ENCODE results near the gene EXOSC7. TPM values are rescaled to one million over a fixed set of nuclear protein-coding genes. Genes with fewer than 3 reads are reported as not detected.

The EXOSC7 gene
- total and polyA plus RNA-seq, 5 donors: 22.7 to 37.5 (median 29.6) TPM

DNA sequence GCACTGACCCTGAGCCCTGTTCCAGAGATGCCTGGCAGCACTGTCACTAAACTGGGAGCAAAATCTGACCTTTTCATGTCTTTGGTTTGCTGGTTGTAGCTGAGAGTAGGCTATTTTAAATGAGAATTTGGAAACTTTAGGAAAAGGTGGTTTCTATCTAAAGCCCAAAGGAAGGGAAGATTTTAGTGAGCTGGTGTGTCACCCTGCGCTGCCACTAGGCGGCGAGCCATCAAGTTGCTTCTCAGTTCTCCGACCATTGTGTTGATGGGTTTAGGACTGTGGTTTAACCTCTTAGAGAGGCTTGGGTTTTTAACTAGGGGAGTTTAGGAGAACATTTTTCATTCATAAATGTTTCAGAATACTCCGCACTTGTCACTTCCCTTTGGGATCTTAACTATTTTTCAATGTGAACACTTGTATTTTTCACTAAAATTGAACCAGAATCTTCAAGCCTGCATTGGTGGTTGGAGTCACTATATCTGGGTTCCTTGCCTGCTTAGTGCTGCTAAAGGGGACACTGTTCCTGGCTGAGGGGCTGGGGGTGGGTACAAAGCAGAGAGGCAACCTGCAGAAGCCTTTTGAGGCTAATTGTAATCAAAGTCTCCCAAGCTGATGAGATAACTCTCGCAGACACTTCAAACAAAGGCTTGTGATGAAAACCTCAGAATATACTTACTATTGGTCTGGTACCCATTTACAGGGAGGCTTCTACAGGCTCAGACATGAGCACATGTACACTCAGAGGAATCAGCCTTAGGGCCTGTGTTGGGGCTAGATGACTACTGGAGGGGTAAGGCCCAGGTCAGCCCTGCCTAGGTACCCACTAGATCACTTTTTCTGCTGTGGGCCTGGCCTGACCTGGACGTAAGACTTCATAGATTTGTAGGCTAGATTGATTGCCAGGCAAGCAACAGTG is 16.8 kb downstream of the EXOSC7 start:
- peak in 2 of 3 donors; percentile 71 for DNase-seq
- Histone ChIP-seq H3K4me1 (ENCODE audit: control insufficient read depth, insufficient read depth, low read length) (peaks cover 5% of the 10 kb centered on the region), H3K9me3 (ENCODE audit: control insufficient read depth, low read length) (no peaks in the 10 kb centered on the region), H3K27ac (ENCODE audit: low read length) (no peak overlapping the region), H3K4me3 (ENCODE audit: low read length) (no peak overlapping the region), H3K27me3 (ENCODE audit: control insufficient read depth, insufficient read depth) (no peaks in the 10 kb centered on the region)
- WGBS: 70% methylated on average over 7 of the region's 7 CpGs
- no peak for ATAC-seq
- intact Hi-C loops (cut with DNase I): no loop called here

DNA sequence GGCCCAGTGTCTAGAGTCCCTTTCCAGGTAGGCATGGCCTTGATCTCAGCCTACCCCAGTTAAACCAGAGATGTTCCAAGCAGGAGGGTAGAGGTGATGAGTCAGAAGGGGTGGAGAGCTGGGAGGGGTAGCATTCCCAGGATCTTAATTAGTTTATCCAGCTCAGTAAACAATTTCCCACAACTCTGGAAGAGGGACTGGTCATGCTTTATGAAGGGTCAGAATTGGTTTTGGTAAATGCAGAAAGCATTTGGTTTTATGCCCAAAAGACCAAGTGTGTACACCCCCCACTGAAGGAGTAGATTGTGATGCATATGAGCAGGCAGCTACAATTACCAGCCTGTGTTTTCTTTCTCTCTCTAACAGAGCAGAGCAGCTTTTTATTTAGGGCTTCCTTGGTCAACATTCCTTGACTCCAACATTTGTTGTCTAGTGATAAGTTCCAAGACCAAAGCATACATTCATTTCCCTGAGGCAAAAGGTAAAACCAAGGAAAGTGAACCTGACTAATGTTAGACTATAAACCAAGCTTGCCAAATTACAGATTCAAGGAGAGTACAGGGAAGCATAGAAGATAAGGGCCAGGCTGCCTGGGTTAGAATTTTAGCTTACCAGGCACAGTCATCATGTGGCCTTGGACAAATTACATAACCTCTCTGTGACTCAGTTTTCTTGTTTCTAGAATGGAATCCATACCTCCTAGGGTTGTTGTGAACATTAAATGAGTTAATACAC is 17.6 kb downstream of the EXOSC7 start:
- DNase-seq (no peak), ATAC-seq (peak in 1 of 2 donors; percentile 15)
- peaks cover 5% of the 10 kb centered on the region for H3K4me1 ChIP-seq (ENCODE audit: control insufficient read depth, insufficient read depth, low read length)
- intact Hi-C loops (cut with DNase I): no loop called here
- H3K27me3 ChIP-seq (ENCODE audit: control insufficient read depth, insufficient read depth): no peaks in the 10 kb centered on the region
- no peak overlapping the region for H3K4me3 ChIP-seq (ENCODE audit: low read length)
- H3K9me3 ChIP-seq (ENCODE audit: control insufficient read depth, low read length): no peaks in the 10 kb centered on the region
- H3K27ac ChIP-seq (ENCODE audit: low read length): no peak overlapping the region

DNA sequence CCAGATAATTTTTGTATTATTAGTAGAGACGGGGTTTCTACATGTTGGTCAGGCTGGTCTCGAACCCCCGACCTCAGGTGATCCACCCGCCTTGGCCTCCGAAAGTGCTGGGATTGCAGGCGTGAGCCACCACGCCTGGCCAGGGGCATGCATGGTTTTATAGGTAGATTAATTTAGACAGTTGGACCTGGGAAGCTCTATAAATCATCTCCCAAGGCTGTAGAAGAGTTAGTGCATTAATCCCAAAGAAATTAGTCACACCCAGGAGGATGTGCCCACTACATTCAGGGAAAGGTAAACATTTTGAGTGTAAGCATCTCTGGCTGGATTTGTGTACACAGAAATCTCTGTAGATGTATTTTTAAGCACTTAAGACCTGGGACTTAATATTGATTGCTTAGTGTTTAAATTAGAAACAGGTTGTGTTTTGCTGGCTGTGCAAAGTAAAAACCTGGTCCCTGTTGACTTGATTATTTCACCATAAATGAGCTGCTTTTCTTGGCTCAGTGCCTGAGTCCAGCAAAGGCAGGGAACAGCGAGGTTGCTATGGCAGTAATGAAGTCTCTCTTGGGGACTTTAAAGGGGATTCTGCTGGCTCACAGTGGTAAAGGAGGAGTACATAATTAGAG is 19.2 kb downstream of the EXOSC7 start:
- ATAC-seq (peak; percentile 70 to 79), DNase-seq (peak; percentile 66 to 72 (median 69))
- H3K4me3 ChIP-seq (ENCODE audit: low read length): no peak overlapping the region
- WGBS: 83% methylated on average over 8 of the region's 8 CpGs
- intact Hi-C loops (cut with DNase I): no loop called here
- H3K27ac ChIP-seq (ENCODE audit: low read length): no peak overlapping the region
- no peaks in the 10 kb centered on the region for H3K9me3 ChIP-seq (ENCODE audit: control insufficient read depth, low read length)
- H3K27me3 ChIP-seq (ENCODE audit: control insufficient read depth, insufficient read depth): no peaks in the 10 kb centered on the region
- peaks cover 5% of the 10 kb centered on the region for H3K4me1 ChIP-seq (ENCODE audit: control insufficient read depth, insufficient read depth, low read length)

- no peak overlapping the region for H3K27ac ChIP-seq (ENCODE audit: low read length)
- no peak for DNase-seq
Observed at GRCh38 chr3:44996556-44996969, 20.5 kb downstream of the EXOSC7 start.

GRCh38 chr3:44999782-45000181 is 23.7 kb downstream of the EXOSC7 start:
- intact Hi-C loops (cut with DNase I): no loop called here
- no peaks in the 10 kb centered on the region for H3K9me3 ChIP-seq (ENCODE audit: control insufficient read depth, low read length)
- ATAC-seq: no peak
- 91% methylated on average over 2 of the region's 2 CpGs for WGBS
- H3K27me3 ChIP-seq (ENCODE audit: control insufficient read depth, insufficient read depth): no peaks in the 10 kb centered on the region
- no peak for DNase-seq
- peaks cover 6% of the 10 kb centered on the region for H3K4me1 ChIP-seq (ENCODE audit: control insufficient read depth, insufficient read depth, low read length)
- H3K4me3 ChIP-seq (ENCODE audit: low read length): no peak overlapping the region
- no peak overlapping the region for H3K27ac ChIP-seq (ENCODE audit: low read length)

More at GRCh38 chr3:44996556-44996969, 20.5 kb downstream of the EXOSC7 start:
- Histone ChIP-seq H3K4me1 (ENCODE audit: control insufficient read depth, insufficient read depth, low read length) (peaks cover 5% of the 10 kb centered on the region), H3K9me3 (ENCODE audit: control insufficient read depth, low read length) (no peaks in the 10 kb centered on the region), H3K27me3 (ENCODE audit: control insufficient read depth, insufficient read depth) (no peaks in the 10 kb centered on the region), H3K4me3 (ENCODE audit: low read length) (no peak overlapping the region)
- ATAC-seq: no peak
- 85% methylated on average over 3 of the region's 3 CpGs for WGBS
- intact Hi-C loops (cut with DNase I): no loop called here

GRCh38 chr3:45000823-45001222 is 24.8 kb downstream of the EXOSC7 start:
- H3K9me3 ChIP-seq (ENCODE audit: control insufficient read depth, low read length): no peaks in the 10 kb centered on the region
- intact Hi-C loops (cut with DNase I): no loop called here
- 93% methylated on average over 4 of the region's 4 CpGs for WGBS
- H3K27me3 ChIP-seq (ENCODE audit: control insufficient read depth, insufficient read depth): no peaks in the 10 kb centered on the region
- DNase-seq: no peak
- H3K4me1 ChIP-seq (ENCODE audit: control insufficient read depth, insufficient read depth, low read length): peaks cover 5% of the 10 kb centered on the region
- no peak overlapping the region for H3K4me3 ChIP-seq (ENCODE audit: low read length)
- no peak overlapping the region for H3K27ac ChIP-seq (ENCODE audit: low read length)
- no peak for ATAC-seq

- H3K27me3 ChIP-seq (ENCODE audit: control insufficient read depth, insufficient read depth): no peaks in the 10 kb centered on the region
- 96% methylated on average over 3 of the region's 3 CpGs for WGBS
- peaks cover 4% of the 10 kb centered on the region for H3K4me1 ChIP-seq (ENCODE audit: control insufficient read depth, insufficient read depth, low read length)
- DNase-seq: no peak
- intact Hi-C loops (cut with DNase I): no loop called here
- H3K4me3 ChIP-seq (ENCODE audit: low read length): no peak overlapping the region
- no peak overlapping the region for H3K27ac ChIP-seq (ENCODE audit: low read length)
- no peaks in the 10 kb centered on the region for H3K9me3 ChIP-seq (ENCODE audit: control insufficient read depth, low read length)
- ATAC-seq: no peak
Observed at GRCh38 chr3:45001738-45002137, 25.7 kb downstream of the EXOSC7 start.

DNA sequence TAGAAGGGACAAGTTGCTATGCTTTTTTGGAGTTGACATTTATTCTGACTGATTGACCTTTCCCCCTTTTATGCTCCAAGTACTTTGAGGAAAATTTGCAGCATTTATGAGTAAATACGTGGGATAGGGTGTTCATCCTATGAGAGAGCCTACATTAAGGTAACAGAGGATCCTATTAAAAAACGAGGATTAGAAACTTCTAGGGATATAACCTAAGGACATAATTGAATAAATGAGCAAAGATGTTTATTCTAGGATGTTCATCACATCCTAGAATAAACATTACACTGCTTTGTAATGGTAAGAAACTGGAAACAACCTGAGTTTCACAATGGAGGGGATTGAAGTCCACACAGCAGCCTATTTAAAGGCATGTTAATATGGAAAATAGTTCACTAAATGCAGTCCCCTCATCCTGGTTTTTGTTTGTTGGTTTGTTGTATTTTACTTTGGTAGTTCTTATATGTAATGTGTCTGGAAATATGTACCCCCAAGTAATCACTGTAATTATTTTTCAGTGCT is 26.2 kb downstream of the EXOSC7 start:
- ATAC-seq (peak in 1 of 2 donors; percentile 56), DNase-seq (no peak)
- H3K27ac ChIP-seq (ENCODE audit: low read length): no peak overlapping the region
- H3K4me3 ChIP-seq (ENCODE audit: low read length): no peak overlapping the region
- no peaks in the 10 kb centered on the region for H3K9me3 ChIP-seq (ENCODE audit: control insufficient read depth, low read length)
- intact Hi-C loops (cut with DNase I): no loop called here
- H3K27me3 ChIP-seq (ENCODE audit: control insufficient read depth, insufficient read depth): no peaks in the 10 kb centered on the region
- WGBS: 70% methylated on average over 2 of the region's 2 CpGs
- H3K4me1 ChIP-seq (ENCODE audit: control insufficient read depth, insufficient read depth, low read length): peaks cover 4% of the 10 kb centered on the region

GRCh38 chr3:45002720-45003119 is 26.7 kb downstream of the EXOSC7 start:
- Histone ChIP-seq H3K4me3 (ENCODE audit: low read length) (no peak overlapping the region), H3K27me3 (ENCODE audit: control insufficient read depth, insufficient read depth) (no peaks in the 10 kb centered on the region), H3K4me1 (ENCODE audit: control insufficient read depth, insufficient read depth, low read length) (peaks cover 4% of the 10 kb centered on the region), H3K9me3 (ENCODE audit: control insufficient read depth, low read length) (no peaks in the 10 kb centered on the region), H3K27ac (ENCODE audit: low read length) (peak overlapping the region; percentile 63)
- 71% methylated on average over 3 of the region's 3 CpGs for WGBS
- DNase-seq (no peak), ATAC-seq (peak; percentile 32 to 38)
- intact Hi-C loops (cut with DNase I): no loop called here

DNA sequence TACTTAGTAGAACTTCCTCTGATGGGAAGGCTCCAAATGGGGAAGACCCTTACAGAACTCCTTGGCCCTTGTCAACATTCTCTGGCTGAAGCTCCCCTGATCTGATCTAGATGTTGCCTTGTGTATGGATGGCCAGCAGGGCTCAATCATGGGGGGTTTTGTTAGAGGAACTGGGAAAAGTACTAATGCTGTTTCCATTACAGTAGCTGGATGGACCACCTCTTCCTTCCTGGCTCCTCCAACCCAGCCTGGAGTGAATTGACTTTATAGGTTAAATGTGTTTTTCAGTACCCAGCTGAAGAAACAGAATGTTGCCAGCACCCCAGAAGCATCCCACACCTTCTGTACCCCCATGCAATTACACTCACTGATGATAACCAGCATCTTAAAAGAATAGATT is 27.4 kb downstream of the EXOSC7 start:
- no peak overlapping the region for H3K4me3 ChIP-seq (ENCODE audit: low read length)
- H3K4me1 ChIP-seq (ENCODE audit: control insufficient read depth, insufficient read depth, low read length): peaks cover 6% of the 10 kb centered on the region
- H3K27me3 ChIP-seq (ENCODE audit: control insufficient read depth, insufficient read depth): no peaks in the 10 kb centered on the region
- ATAC-seq (peak in 1 of 2 donors; percentile 22), DNase-seq (no peak)
- H3K9me3 ChIP-seq (ENCODE audit: control insufficient read depth, low read length): no peaks in the 10 kb centered on the region
- intact Hi-C loops (cut with DNase I): no loop called here
- peak overlapping the region; percentile 45 for H3K27ac ChIP-seq (ENCODE audit: low read length)

GRCh38 chr3:45003859-45004258 is 27.8 kb downstream of the EXOSC7 start:
- peaks cover 8% of the 10 kb centered on the region for H3K4me1 ChIP-seq (ENCODE audit: control insufficient read depth, insufficient read depth, low read length)
- 66% methylated on average over 2 of the region's 2 CpGs for WGBS
- intact Hi-C loops (cut with DNase I): no loop called here
- peak; percentile 35 to 37 for ATAC-seq
- H3K27ac ChIP-seq (ENCODE audit: low read length): no peak overlapping the region
- H3K27me3 ChIP-seq (ENCODE audit: control insufficient read depth, insufficient read depth): no peaks in the 10 kb centered on the region
- no peak overlapping the region for H3K4me3 ChIP-seq (ENCODE audit: low read length)
- H3K9me3 ChIP-seq (ENCODE audit: control insufficient read depth, low read length): no peaks in the 10 kb centered on the region
- no peak for DNase-seq

All from right cardiac atrium (tissue), 5 donors.